Endothelial cell of umbilical vein (primary cell): ENCODE data around the gene SCGB1C1. TPM values are rescaled to one million over a fixed set of nuclear protein-coding genes. Genes with fewer than 3 reads are reported as not detected.

ENCODE experiments used
- BruUV-seq: library from RNA; stranded (reverse); fragments of 400-500 nt; replicated peaks from 2 replicates; lab custom pipeline; 2021; lab: Mats Ljungman, UMichigan
- CTCF ChIA-PET: fragments of 300-600, 350-600 bp; sonication (Branson Sonifier 250); formaldehyde crosslinking; loops from one replicate; lab custom pipeline; 2021; ENCODE audit warnings: antibody characterized with exemption, inconsistent platforms; lab: Charles Lee
- POLR2A ChIA-PET: fragments of 300-600, 350-600 bp; sonication (Branson Sonifier 250); formaldehyde crosslinking; loops from one replicate; lab custom pipeline; 2021; ENCODE audit warnings: antibody characterized with exemption, inconsistent platforms; lab: Charles Lee
- DNase-seq: peaks from one replicate; pipeline ENCODE4 v3.0.0-alpha.2; 2011; ENCODE audit warnings: low read depth, low spot score
- FAIRE-seq: peaks from 2 replicates; lab custom pipeline; 2011; peaks lifted over from hg19 to GRCh38; lab: Jason Lieb, UNC
- H2AFZ ChIP-seq: 2 replicates; pipeline ENCODE4 v1.6.0; 2012; ENCODE audit warnings: low read depth, low read length, control low read depth, inconsistent platforms
- H3K27ac ChIP-seq: 2 replicates; pipeline ENCODE4 v1.5.1; 2011; ENCODE audit warnings: low read depth, mild to moderate bottlenecking, control low read depth, low read length, moderate library complexity; ENCODE audit not compliant: insufficient read depth
- H3K27me3 ChIP-seq, 2 experiments: 2 replicates each; pipeline versions ENCODE4 v1.6.0 to v1.6.1; 2011; ENCODE audit warnings: low read length in 2 of 2, mixed read lengths in 1 of 2; ENCODE audit not compliant: control insufficient read depth in 2 of 2, insufficient read depth in 2 of 2
- H3K36me3 ChIP-seq, 2 experiments: 2 replicates in 1 of 2; 3 replicates in 1 of 2; pipeline ENCODE4 v1.5.1; 2011; ENCODE audit warnings: low read length in 2 of 2, mild to moderate bottlenecking in 1 of 2, moderate library complexity in 1 of 2; ENCODE audit not compliant: control insufficient read depth in 2 of 2, insufficient read depth in 2 of 2; ENCODE audit errors: extremely low read depth in 1 of 2
- H3K4me1 ChIP-seq: 3 replicates; pipeline ENCODE4 v1.5.1; 2011; ENCODE audit warnings: mild to moderate bottlenecking, low read length; ENCODE audit not compliant: control insufficient read depth, insufficient read depth; ENCODE audit errors: extremely low read depth
- H3K4me2 ChIP-seq: 2 replicates; pipeline ENCODE4 v1.6.1; 2011; ENCODE audit warnings: low read length, control low read depth, mixed read lengths; ENCODE audit not compliant: insufficient read depth
- H3K4me3 ChIP-seq, 3 experiments: fragments of 200-600 bp in 1 of 3; sonication (generic), shearing (Covaris generic) in 1 of 3; replicated peaks in 1 of 3; 2 replicates each; pipeline ENCODE4 v1.5.1; 2011 to 2016; ENCODE audit warnings: control low read depth in 3 of 3, low read length in 3 of 3, mild to moderate bottlenecking in 2 of 3, inconsistent platforms in 1 of 3, low read depth in 1 of 3, moderate library complexity in 1 of 3; ENCODE audit not compliant: insufficient read depth in 1 of 3
- H3K79me2 ChIP-seq: 2 replicates; pipeline ENCODE4 v1.6.0; 2012; ENCODE audit warnings: low read length, inconsistent platforms; ENCODE audit not compliant: control insufficient read depth, insufficient read depth
- H3K9ac ChIP-seq: replicated peaks from 2 replicates; pipeline ENCODE3; 2011; ENCODE audit warnings: low read length, control low read depth; ENCODE audit not compliant: insufficient read depth; ENCODE audit errors: extremely low read depth
- H3K9me1 ChIP-seq: replicated peaks from 3 replicates; pipeline ENCODE4 v1.6.0; 2011; ENCODE audit warnings: mild to moderate bottlenecking, low read length; ENCODE audit not compliant: control insufficient read depth, insufficient read depth; ENCODE audit errors: extremely low read depth
- H3K9me3 ChIP-seq: replicated peaks from 2 replicates; pipeline ENCODE4 v1.5.1; 2012; ENCODE audit warnings: low read length, inconsistent platforms; ENCODE audit not compliant: control insufficient read depth, insufficient read depth
- H4K20me1 ChIP-seq: replicated peaks from 2 replicates; pipeline ENCODE3; 2011; ENCODE audit warnings: mild to moderate bottlenecking, low read length; ENCODE audit not compliant: control insufficient read depth, insufficient read depth; ENCODE audit errors: extremely low read depth
- EZH2 ChIP-seq: IDR thresholded peaks from 2 replicates; pipeline ENCODE4 v1.6.1; 2012; ENCODE audit warnings: borderline replicate concordance, low read depth, mild to moderate bottlenecking, moderate library complexity, low read length, inconsistent platforms; ENCODE audit not compliant: severe bottlenecking
- FOS ChIP-seq: IDR thresholded peaks from 2 replicates; pipeline ENCODE4 v1.6.1; 2011; ENCODE audit warnings: mild to moderate bottlenecking, low read length, moderate library complexity, borderline replicate concordance; ENCODE audit not compliant: insufficient read depth
- GATA2 ChIP-seq: IDR thresholded peaks from 2 replicates; pipeline ENCODE4 v1.7.0; 2011; ENCODE audit warnings: low read depth, mild to moderate bottlenecking, moderate library complexity, mixed read lengths, low read length; ENCODE audit not compliant: insufficient read length, insufficient read depth
- JUN ChIP-seq: IDR thresholded peaks from 2 replicates; pipeline ENCODE4 v1.6.1; 2011; ENCODE audit warnings: borderline replicate concordance, low read depth; ENCODE audit not compliant: insufficient read length, insufficient read depth
- MYC ChIP-seq: IDR thresholded peaks from one replicate; pipeline ENCODE4 v1.6.1; 2011; ENCODE audit warnings: mild to moderate bottlenecking, low read depth, low read length
- POLR2A ChIP-seq: IDR thresholded peaks from 2 replicates; pipeline ENCODE4 v1.6.1; 2012; ENCODE audit warnings: low read depth, mild to moderate bottlenecking, control low read depth, low read length
- POLR2AphosphoS5 ChIP-seq: IDR thresholded peaks from 2 replicates; pipeline ENCODE4 v1.6.1; 2012; ENCODE audit warnings: low read depth, mild to moderate bottlenecking, control low read depth, low read length, moderate library complexity; ENCODE audit not compliant: insufficient read depth
- dilution Hi-C: fragments of 300-500 bp; cut with MboI; formaldehyde crosslinking; loops from one replicate; pipeline ENCODE4 v1.15.0; 2019; ENCODE audit warnings: low sequenced_read_pairs; ENCODE audit not compliant: extremely low pct_ligation_motif_present
- intact Hi-C: fragments of 100-400 bp; cut with micrococcal nuclease; formaldehyde crosslinking; loops from one replicate; pipeline ENCODE4 v1.10.0; 2022
- polyA plus RNA-seq, 4 experiments: library from polyadenylated mRNA; depleted of rRNA in 3 of 4; stranded (reverse) in 3 of 4; unstranded in 1 of 4; fragments of >200 nt; gene quantifications; 2 replicates each; pipeline versions ENCODE4 v1.2.1 to v1.2.3, GENCODE V29; 2011 to 2012; ENCODE audit warnings: missing spikeins in 1 of 4
- total RNA-seq: library from RNA; stranded (reverse); gene quantifications from 2 replicates; pipeline ENCODE4 v1.2.3, GENCODE V29; 2021
- TF ChIP-seq, protein P1 (sequence below), 2 donors: IDR thresholded peaks; 1 replicate in 1 of 2; 2 replicates in 1 of 2; pipeline ENCODE4 v1.5.1; 2011; ENCODE audit warnings: low read length in 2 of 2, mild to moderate bottlenecking in 2 of 2, moderate library complexity in 2 of 2, control low read depth in 1 of 2, inconsistent platforms in 1 of 2, low read depth in 1 of 2; ENCODE audit not compliant: insufficient read depth in 1 of 2; ENCODE audit errors: extremely low read depth in 1 of 2
- TF ChIP-seq, protein P2 (sequence below): IDR thresholded peaks from 2 replicates; pipeline ENCODE4 v1.6.1; 2011; ENCODE audit not compliant: insufficient read depth, insufficient read length

The SCGB1C1 gene
- total and polyA plus RNA-seq, 2 donors (not counting 3 experiments of a cell fraction or from before 2014, with no cell fraction given), result not detected

DNA sequence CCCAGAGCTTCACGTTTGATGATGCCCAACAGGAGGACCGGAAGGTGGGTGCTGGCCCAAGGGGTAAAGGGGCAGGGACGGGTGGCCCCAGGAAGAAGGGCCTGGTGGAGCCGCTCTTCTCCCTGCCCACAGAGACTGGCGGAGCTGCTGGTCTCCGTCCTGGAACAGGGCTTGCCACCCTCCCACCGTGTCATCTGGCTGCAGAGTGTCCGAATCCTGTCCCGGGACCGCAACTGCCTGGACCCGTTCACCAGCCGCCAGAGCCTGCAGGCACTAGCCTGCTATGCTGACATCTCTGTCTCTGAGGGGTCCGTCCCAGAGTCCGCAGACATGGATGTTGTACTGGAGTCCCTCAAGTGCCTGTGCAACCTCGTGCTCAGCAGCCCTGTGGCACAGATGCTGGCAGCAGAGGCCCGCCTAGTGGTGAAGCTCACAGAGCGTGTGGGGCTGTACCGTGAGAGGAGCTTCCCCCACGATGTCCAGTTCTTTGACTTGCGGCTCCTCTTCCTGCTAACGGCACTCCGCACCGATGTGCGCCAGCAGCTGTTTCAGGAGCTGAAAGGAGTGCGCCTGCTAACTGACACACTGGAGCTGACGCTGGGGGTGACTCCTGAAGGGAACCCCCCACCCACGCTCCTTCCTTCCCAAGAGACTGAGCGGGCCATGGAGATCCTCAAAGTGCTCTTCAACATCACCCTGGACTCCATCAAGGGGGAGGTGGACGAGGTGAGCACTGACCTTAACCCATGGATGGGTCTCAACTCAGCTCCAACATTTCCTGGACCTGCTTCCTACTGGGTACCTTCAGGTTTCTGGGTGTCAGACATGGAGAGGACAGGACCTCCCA lies 16.6 kb downstream of the SCGB1C1 start:
- peak overlapping the region; percentile 75 for H3K4me2 ChIP-seq
- peak overlapping the region; percentile 43 to 92 (median 69) for H3K4me3 ChIP-seq
- intact Hi-C loops, result loop anchor here (5.0 kb wide), 2 partner anchors 98 to 148 kb away; partner anchors contain the start of gene IFITM2
- H3K9ac ChIP-seq, result peak overlapping the region; percentile 70
- no TSS peak for BruUV-seq
- H3K9me3 ChIP-seq, result no peaks in the 10 kb centered on the region
- no peak for TF ChIP-seq MYC
- TF ChIP-seq EZH2, result no peak
- TF ChIP-seq GATA2, result no peak
- TF ChIP-seq, protein P1, sequence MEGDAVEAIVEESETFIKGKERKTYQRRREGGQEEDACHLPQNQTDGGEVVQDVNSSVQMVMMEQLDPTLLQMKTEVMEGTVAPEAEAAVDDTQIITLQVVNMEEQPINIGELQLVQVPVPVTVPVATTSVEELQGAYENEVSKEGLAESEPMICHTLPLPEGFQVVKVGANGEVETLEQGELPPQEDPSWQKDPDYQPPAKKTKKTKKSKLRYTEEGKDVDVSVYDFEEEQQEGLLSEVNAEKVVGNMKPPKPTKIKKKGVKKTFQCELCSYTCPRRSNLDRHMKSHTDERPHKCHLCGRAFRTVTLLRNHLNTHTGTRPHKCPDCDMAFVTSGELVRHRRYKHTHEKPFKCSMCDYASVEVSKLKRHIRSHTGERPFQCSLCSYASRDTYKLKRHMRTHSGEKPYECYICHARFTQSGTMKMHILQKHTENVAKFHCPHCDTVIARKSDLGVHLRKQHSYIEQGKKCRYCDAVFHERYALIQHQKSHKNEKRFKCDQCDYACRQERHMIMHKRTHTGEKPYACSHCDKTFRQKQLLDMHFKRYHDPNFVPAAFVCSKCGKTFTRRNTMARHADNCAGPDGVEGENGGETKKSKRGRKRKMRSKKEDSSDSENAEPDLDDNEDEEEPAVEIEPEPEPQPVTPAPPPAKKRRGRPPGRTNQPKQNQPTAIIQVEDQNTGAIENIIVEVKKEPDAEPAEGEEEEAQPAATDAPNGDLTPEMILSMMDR (IDR thresholded peaks at IDR 0.05; ENCODE audit: extremely low read depth in 1 of 2, insufficient read depth in 1 of 2, low read depth in 1 of 2, low read length in 2 of 2), result no peak
- no peak for TF ChIP-seq POLR2AphosphoS5
- TF ChIP-seq, protein P2, sequence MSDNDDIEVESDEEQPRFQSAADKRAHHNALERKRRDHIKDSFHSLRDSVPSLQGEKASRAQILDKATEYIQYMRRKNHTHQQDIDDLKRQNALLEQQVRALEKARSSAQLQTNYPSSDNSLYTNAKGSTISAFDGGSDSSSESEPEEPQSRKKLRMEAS, result no peak
- no peak for TF ChIP-seq FOS
- no peak for TF ChIP-seq JUN
- no peak for TF ChIP-seq POLR2A
- H2AFZ ChIP-seq, result no peak overlapping the region
- peaks cover 25 to 46% of the 10 kb centered on the region in 2 experiments for H3K36me3 ChIP-seq
- peaks cover 23% of the 10 kb centered on the region for H3K4me1 ChIP-seq
- FAIRE-seq, result no peak
- H3K79me2 ChIP-seq, result peaks cover 50% of the 10 kb centered on the region
- ChIA-PET CTCF (interaction anchor here (0.9 to 1.5 kb wide), 4 partner anchors 13 to 41 kb away, joined by 3 to 5 read pairs (median 3); partner anchors contain the start of gene PSMD13), POLR2A (interaction anchor here (0.6 kb wide), 1 partner anchor 149 kb away, joined by 4 read pairs; no protein-coding TSS in a partner anchor)
- H3K27ac ChIP-seq, result peak overlapping the region; percentile 47
- no peaks in the 10 kb centered on the region for H3K27me3 ChIP-seq
- DNase-seq, result peak; percentile 9
- H3K9me1 ChIP-seq, result no peaks in the 10 kb centered on the region
- no peaks in the 10 kb centered on the region for H4K20me1 ChIP-seq
- dilution Hi-C loops, result no loop called here
